Kidney (tissue), 14 donors: ENCODE measurements around the gene GPR4. TPM values are rescaled to one million over a fixed set of nuclear protein-coding genes. Genes with fewer than 3 reads are reported as not detected.

Source experiments
- DNase-seq, 5 donors: peaks; one replicate each; pipeline ENCODE4 v3.0.0-alpha.2; 2013 to 2020
- FAIRE-seq: peaks from 2 replicates; lab custom pipeline; 2012; peaks lifted over from hg19 to GRCh38; lab: Jason Lieb, UNC
- H3K27ac ChIP-seq, 2 donors: one replicate each; pipeline ENCODE4 v1.7.0; 2013; ENCODE audit warnings: low read depth in 2 of 2, low read length in 2 of 2, inconsistent platforms in 1 of 2
- H3K27me3 ChIP-seq: one replicate; pipeline ENCODE4 v1.7.1; 2013; ENCODE audit warnings: low read length, inconsistent platforms; ENCODE audit not compliant: control insufficient read depth, insufficient read depth
- H3K36me3 ChIP-seq, 3 donors: one replicate each; pipeline versions ENCODE4 v1.7.0 to v1.7.1; 2013; ENCODE audit warnings: low read length in 3 of 3, control low read depth in 1 of 3, inconsistent platforms in 1 of 3; ENCODE audit not compliant: insufficient read depth in 3 of 3, control insufficient read depth in 2 of 3
- H3K4me1 ChIP-seq, 3 donors: one replicate each; pipeline versions ENCODE4 v1.7.0 to v1.7.1; 2013; ENCODE audit warnings: low read length in 3 of 3, inconsistent platforms in 1 of 3, low read depth in 1 of 3; ENCODE audit not compliant: control insufficient read depth in 2 of 3, insufficient read depth in 2 of 3
- H3K4me3 ChIP-seq, 3 donors: one replicate each; pipeline versions ENCODE4 v1.7.0 to v1.8.1; 2013; ENCODE audit warnings: low read length in 3 of 3, control low read depth in 1 of 3, inconsistent platforms in 1 of 3
- H3K9ac ChIP-seq, 3 donors: one replicate each; pipeline versions ENCODE4 v1.7.0 to v1.7.1; 2013; ENCODE audit warnings: low read length in 3 of 3, control low read depth in 1 of 3, inconsistent platforms in 1 of 3
- H3K9me3 ChIP-seq, 3 donors: one replicate each; pipeline versions ENCODE4 v1.7.0 to v1.7.1; 2013; ENCODE audit warnings: low read length in 3 of 3, control low read depth in 1 of 3, inconsistent platforms in 1 of 3; ENCODE audit not compliant: control insufficient read depth in 2 of 3, insufficient read depth in 1 of 3
- intact Hi-C: fragments of 100-400 bp; cut with DNase I; formaldehyde crosslinking; loops from one replicate; pipeline ENCODE4 v1.11.1; 2022
- polyA plus RNA-seq: library from polyadenylated mRNA; stranded (reverse); fragments of 350-450 nt; fragmentation: Illumina TruSeq; extraction: RNeasy Lipid Tissue Mini Kit (QIAGEN cat#74804); gene quantifications from one replicate; pipeline ENCODE4 v1.2.3, GENCODE V29; 2014; ENCODE audit warnings: low read depth, low replicate concordance; ENCODE audit not compliant: insufficient read depth
- total RNA-seq: library from RNA; stranded (reverse); fragmentation: NEBNext Ultra II Directional; extraction: Animal tissue kit (Norgen Biotek cat#: 25700); gene quantifications from one replicate; pipeline ENCODE4 v1.2.1, GENCODE V29; 2021
- TF ChIP-seq, protein P1 (sequence below): IDR thresholded peaks from 3 replicates; pipeline ENCODE4 v1.5.1; 2012; ENCODE audit warnings: mild to moderate bottlenecking, moderate library complexity, borderline replicate concordance; ENCODE audit not compliant: insufficient read depth; ENCODE audit errors: extremely low read depth
- donor health status: control.
- donor health status: control.
- donor health status: control.
- donor health status: control.
- donor health status: control.
- donor health status: DM: yes; HTN: yes; CAD: no.
- donor health status: Normal renal cell carcinoma (clear cell type).

GPR4 gene
- total and polyA plus RNA-seq, 2 donors from 2014 or later, result 6.8 to 9.7 TPM

DNA sequence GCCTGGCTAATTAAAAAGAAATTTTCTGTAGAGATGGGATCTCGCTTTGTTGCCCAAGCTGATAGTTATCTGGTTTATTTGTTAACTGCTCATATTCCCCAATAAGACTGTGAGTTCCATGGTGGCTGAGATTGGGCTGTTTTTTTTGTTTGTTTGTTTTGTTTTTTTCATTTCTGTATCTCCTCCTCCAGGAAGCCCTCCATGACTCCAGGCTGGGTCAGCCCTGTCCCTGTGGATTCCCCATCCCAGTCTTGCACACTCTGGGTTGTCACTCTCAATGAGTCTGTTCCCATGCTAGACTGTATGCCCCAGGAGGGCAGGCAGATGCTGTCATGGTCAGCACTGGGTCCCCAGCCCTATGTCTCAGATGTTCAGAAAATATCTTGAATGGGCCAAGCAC lies 34.3 kb upstream of the GPR4 start:
- Histone ChIP-seq H3K9me3 (no peaks in the 10 kb centered on the region), H3K4me1 (peaks cover 0 to 9% (median 7%) of the 10 kb centered on the region in 3 donors), H3K27ac (no peak overlapping the region), H3K27me3 (no peaks in the 10 kb centered on the region), H3K4me3 (no peak overlapping the region), H3K9ac (no peak overlapping the region), H3K36me3 (no peaks in the 10 kb centered on the region)
- FAIRE-seq, result no peak
- TF ChIP-seq, protein P1, sequence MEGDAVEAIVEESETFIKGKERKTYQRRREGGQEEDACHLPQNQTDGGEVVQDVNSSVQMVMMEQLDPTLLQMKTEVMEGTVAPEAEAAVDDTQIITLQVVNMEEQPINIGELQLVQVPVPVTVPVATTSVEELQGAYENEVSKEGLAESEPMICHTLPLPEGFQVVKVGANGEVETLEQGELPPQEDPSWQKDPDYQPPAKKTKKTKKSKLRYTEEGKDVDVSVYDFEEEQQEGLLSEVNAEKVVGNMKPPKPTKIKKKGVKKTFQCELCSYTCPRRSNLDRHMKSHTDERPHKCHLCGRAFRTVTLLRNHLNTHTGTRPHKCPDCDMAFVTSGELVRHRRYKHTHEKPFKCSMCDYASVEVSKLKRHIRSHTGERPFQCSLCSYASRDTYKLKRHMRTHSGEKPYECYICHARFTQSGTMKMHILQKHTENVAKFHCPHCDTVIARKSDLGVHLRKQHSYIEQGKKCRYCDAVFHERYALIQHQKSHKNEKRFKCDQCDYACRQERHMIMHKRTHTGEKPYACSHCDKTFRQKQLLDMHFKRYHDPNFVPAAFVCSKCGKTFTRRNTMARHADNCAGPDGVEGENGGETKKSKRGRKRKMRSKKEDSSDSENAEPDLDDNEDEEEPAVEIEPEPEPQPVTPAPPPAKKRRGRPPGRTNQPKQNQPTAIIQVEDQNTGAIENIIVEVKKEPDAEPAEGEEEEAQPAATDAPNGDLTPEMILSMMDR, result no peak
- intact Hi-C loops, result no loop called here
- DNase-seq, result no peak

DNA sequence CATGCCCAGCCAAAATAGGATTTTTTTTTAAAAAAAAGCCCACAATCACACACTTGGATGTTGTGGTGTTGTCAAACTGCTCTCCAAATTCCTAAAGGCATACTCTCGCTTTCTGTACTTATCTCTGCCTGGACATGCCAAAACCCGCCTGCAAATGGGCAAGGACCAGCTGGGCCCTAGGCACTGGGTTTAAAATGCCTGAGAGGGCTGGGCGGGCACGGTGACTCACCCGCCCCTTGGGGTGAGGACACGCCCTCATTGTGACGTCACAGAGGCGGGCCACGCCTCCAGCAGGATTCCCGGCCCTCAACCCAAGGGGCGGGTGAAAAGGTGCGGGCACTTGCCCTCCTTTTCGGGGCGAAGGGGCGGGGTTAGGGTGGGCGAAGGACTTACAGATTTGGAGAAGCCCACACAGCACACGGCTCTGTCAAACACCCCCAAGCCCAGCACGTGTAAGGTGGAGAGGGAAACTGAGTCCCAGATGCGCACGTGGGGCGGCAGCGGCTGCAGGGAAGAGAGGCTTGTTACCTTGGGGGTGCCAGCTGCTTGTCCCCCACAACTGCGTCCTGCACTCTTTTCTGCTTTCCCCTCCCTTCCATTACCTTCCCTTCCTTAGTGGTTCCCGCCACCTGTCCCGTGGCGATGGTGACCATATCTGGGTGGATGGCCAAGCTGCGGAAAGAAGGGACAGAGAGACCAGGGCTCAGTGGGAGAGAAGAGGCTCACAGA lies 30.6 kb upstream of the GPR4 start:
- Histone ChIP-seq H3K27me3 (no peaks in the 10 kb centered on the region), H3K9ac (no peak overlapping the region), H3K36me3 (peaks cover 0 to 2% (median 0%) of the 10 kb centered on the region in 3 donors), H3K9me3 (no peaks in the 10 kb centered on the region), H3K27ac (no peak overlapping the region), H3K4me3 (no peak overlapping the region), H3K4me1 (no peaks in the 10 kb centered on the region)
- peak; percentile 80 to 88 (median 81) for DNase-seq
- FAIRE-seq, result no peak
- intact Hi-C loops, result no loop called here
- TF ChIP-seq, protein P1, result no peak

DNA sequence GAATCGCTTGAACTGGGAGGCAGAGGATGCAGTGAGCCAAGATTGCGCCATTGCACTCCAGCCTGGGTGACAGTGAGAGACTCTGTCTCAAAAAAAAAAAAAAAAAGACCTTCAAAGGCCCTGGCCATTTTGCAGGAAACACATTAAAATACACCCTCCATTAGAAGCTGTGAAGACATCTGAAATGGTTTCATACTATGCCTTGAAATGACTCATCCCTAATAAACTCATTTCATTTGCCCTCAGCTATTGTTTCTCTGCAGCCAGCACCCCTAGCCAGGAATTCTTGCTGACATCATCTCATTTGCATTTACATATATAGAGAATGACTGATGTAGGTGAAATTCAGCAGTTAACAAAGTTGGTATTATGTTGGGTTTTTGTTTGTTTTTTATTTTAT lies 28.5 kb upstream of the GPR4 start:
- DNase-seq (no peak), FAIRE-seq (no peak)
- intact Hi-C loops, result no loop called here
- Histone ChIP-seq H3K4me3 (no peak overlapping the region), H3K27me3 (no peaks in the 10 kb centered on the region), H3K36me3 (peaks cover 0 to 2% (median 2%) of the 10 kb centered on the region in 3 donors), H3K4me1 (no peaks in the 10 kb centered on the region), H3K9ac (no peak overlapping the region), H3K27ac (no peak overlapping the region), H3K9me3 (no peaks in the 10 kb centered on the region)
- TF ChIP-seq, protein P1, result no peak
